IPS-20b (cell line): ENCODE results near the gene ITGA11.
A peak's percentile ranks its signal among the peaks of the same experiment; 100 is the strongest.

ENCODE experiments used
- H3K27ac ChIP-seq: one replicate; pipeline ENCODE4 v1.5.1; 2013; ENCODE audit warnings: low read length
- H3K27me3 ChIP-seq: 2 replicates; pipeline ENCODE4 v1.6.1; 2013; ENCODE audit warnings: mild to moderate bottlenecking, low read length, inconsistent platforms; ENCODE audit not compliant: insufficient read depth
- H3K36me3 ChIP-seq: 2 replicates; pipeline ENCODE4 v1.6.1; 2013; ENCODE audit warnings: low read depth, mild to moderate bottlenecking, inconsistent platforms, low read length, moderate library complexity; ENCODE audit not compliant: insufficient read depth
- H3K4me1 ChIP-seq: 2 replicates; pipeline ENCODE4 v1.6.1; 2013; ENCODE audit warnings: mild to moderate bottlenecking, control low read depth, inconsistent platforms, low read length, moderate library complexity; ENCODE audit not compliant: insufficient read depth
- H3K4me3 ChIP-seq: 2 replicates; pipeline ENCODE4 v1.5.1; 2013; ENCODE audit warnings: mild to moderate bottlenecking, low read length, inconsistent platforms
- H3K9ac ChIP-seq: 2 replicates; pipeline ENCODE4 v1.6.1; 2013; ENCODE audit warnings: low read depth, mild to moderate bottlenecking, inconsistent platforms, low read length, moderate library complexity
- H3K9me3 ChIP-seq: 2 replicates; pipeline ENCODE4 v1.6.1; 2013; ENCODE audit warnings: mild to moderate bottlenecking, low read depth, low read length, inconsistent platforms; ENCODE audit not compliant: insufficient read depth

Gene ITGA11

GRCh38 chr15:68431792-68432401 lies at the start of gene ITGA11:
Gene ITGA11 (minus strand): TSS chr15:68432163. CDS start chr15:68432066, 97 bp downstream.
- Histone ChIP-seq H3K9me3 (no peaks in the 10 kb centered on the region), H3K4me1 (peaks cover 5% of the 10 kb centered on the region; the same call in 1 of the 2 replicates), H3K4me3 (peak within 1 kb of the TSS; percentile 61), H3K27me3 (peaks cover 91% of the 10 kb centered on the region), H3K9ac (no peak within 1 kb of the TSS), H3K27ac (no peak within 1 kb of the TSS), H3K36me3 (no peaks in the 10 kb centered on the region)

- Histone ChIP-seq H3K27me3 (no peaks in the 10 kb centered on the region), H3K9me3 (no peaks in the 10 kb centered on the region; the same call in 1 of the 2 replicates)
Observed at GRCh38 chr15:68481321-68481720, 49.4 kb upstream of the ITGA11 start.

DNA sequence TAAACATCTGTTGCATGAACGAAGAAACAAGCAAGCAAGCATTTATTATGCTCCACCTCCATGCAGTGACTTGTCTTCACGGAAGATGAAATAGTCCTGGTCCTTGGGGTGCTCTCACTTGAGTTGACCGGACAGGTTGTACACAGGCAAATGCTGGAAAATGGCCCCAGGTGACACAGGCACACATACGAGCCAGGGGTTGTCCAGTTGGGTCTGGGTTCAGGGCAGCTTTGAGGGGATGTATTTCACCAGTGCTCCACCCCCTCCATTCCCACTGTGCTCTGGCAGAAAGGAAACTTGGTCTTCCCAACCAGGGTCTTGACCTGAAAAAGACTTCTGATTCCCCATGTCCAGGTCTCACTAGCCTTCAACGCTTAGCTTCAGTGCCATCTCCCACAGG lies 48.3 kb upstream of the ITGA11 start:
- Histone ChIP-seq H3K4me1 (no peaks in the 10 kb centered on the region; the same call in 1 of the 2 replicates), H3K4me3 (no peak overlapping the region), H3K9me3 (no peaks in the 10 kb centered on the region; the same call in 1 of the 2 replicates), H3K36me3 (no peaks in the 10 kb centered on the region), H3K9ac (no peak overlapping the region), H3K27me3 (no peaks in the 10 kb centered on the region), H3K27ac (no peak overlapping the region)

More at GRCh38 chr15:68481321-68481720, 49.4 kb upstream of the ITGA11 start:
- H3K9ac ChIP-seq = no peak overlapping the region
- no peak overlapping the region for H3K4me3 ChIP-seq
- no peaks in the 10 kb centered on the region; the same call in 1 of the 2 replicates for H3K4me1 ChIP-seq
- H3K27ac ChIP-seq = no peak overlapping the region
- no peaks in the 10 kb centered on the region for H3K36me3 ChIP-seq

- Histone ChIP-seq H3K4me3 (no peak overlapping the region), H3K27ac (no peak overlapping the region), H3K27me3 (no peaks in the 10 kb centered on the region), H3K4me1 (no peaks in the 10 kb centered on the region), H3K9me3 (no peaks in the 10 kb centered on the region; the same call in 1 of the 2 replicates), H3K9ac (no peak overlapping the region), H3K36me3 (no peaks in the 10 kb centered on the region)
Observed at GRCh38 chr15:68479870-68480269, 47.9 kb upstream of the ITGA11 start.

- Histone ChIP-seq H3K27me3 (no peaks in the 10 kb centered on the region), H3K9me3 (no peaks in the 10 kb centered on the region; the same call in 1 of the 2 replicates), H3K27ac (no peak overlapping the region), H3K4me1 (no peaks in the 10 kb centered on the region), H3K9ac (no peak overlapping the region), H3K36me3 (no peaks in the 10 kb centered on the region), H3K4me3 (no peak overlapping the region)
Observed at GRCh38 chr15:68479406-68479805, 47.4 kb upstream of the ITGA11 start.

GRCh38 chr15:68478853-68479252 lies 46.9 kb upstream of the ITGA11 start:
- Histone ChIP-seq H3K27me3 (no peaks in the 10 kb centered on the region), H3K9me3 (no peaks in the 10 kb centered on the region; the same call in 1 of the 2 replicates), H3K4me3 (no peak overlapping the region), H3K4me1 (no peaks in the 10 kb centered on the region), H3K9ac (no peak overlapping the region), H3K36me3 (no peaks in the 10 kb centered on the region), H3K27ac (no peak overlapping the region)

DNA sequence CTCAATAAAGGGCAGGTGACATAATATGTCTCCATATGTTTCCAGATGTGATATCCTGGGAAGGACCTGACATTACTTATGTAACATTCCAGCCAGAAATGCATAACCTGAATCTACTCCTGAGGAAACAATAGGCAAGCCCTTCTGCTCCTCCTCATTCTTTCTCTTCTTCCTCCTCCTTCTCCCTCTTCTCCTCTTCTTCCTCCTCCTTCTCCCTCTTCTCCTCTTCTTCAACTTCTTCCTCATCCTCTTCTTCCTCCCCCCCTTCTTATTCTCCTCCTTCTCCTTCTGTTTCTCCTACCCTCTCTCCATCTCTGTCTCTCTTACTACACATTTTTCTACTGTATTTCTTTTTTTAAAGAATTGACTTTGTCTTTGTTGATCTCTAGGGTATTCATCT lies 43.5 kb upstream of the ITGA11 start:
- no peaks in the 10 kb centered on the region for H3K27me3 ChIP-seq
- no peaks in the 10 kb centered on the region for H3K36me3 ChIP-seq
- H3K9ac ChIP-seq = no peak overlapping the region
- no peaks in the 10 kb centered on the region for H3K9me3 ChIP-seq
- H3K4me3 ChIP-seq = no peak overlapping the region
- no peaks in the 10 kb centered on the region for H3K4me1 ChIP-seq
- H3K27ac ChIP-seq = no peak overlapping the region

DNA sequence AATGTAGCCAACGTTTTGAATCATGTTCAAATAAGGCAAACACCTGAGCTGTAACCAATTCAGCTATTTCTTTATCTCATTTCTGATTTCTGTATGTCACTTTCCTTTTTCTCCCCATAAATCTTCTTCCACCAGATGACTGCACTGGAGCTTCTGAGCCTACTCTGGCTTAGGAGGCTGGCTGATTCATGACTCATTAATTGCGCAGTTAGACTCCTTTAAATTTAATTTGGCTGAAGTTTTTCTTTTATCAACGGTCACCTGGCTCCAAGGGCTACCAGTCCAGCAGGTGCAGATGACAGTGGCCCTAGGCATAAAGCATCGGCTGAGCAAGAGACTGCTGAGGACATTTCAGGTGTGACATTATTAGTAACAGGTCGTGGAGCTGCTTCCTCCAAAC lies 39.6 kb upstream of the ITGA11 start:
- Histone ChIP-seq H3K9ac (no peak overlapping the region), H3K27ac (no peak overlapping the region), H3K4me1 (no peaks in the 10 kb centered on the region), H3K4me3 (no peak overlapping the region), H3K27me3 (no peaks in the 10 kb centered on the region), H3K9me3 (no peaks in the 10 kb centered on the region), H3K36me3 (no peaks in the 10 kb centered on the region)

DNA sequence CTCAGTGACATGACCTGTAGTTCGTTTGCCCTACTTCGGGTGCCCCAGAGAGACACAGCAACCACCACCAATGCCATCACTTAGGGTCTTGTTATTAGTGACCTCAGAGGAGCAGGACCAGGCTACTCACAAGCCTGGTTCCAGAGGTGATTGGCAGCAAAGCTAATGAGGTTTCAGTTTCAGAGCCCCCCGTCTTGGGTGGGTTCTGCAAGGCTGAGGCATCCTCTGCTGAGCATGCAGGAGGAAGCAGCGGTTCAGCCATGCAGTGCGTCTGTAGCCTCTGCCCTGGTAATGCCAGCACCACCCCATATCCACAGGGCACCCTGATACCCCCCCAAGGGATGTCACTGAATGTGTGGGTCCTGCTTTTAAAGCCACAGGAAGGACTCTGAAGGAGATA lies 39.0 kb upstream of the ITGA11 start:
- H3K27ac ChIP-seq = no peak overlapping the region

GRCh38 chr15:68470049-68470742 lies 38.2 kb upstream of the ITGA11 start:
- no peaks in the 10 kb centered on the region for H3K9me3 ChIP-seq
- H3K27ac ChIP-seq = no peak overlapping the region
- no peaks in the 10 kb centered on the region for H3K27me3 ChIP-seq
- H3K36me3 ChIP-seq = no peaks in the 10 kb centered on the region
- H3K4me3 ChIP-seq = no peak overlapping the region
- no peak overlapping the region for H3K9ac ChIP-seq
- no peaks in the 10 kb centered on the region for H3K4me1 ChIP-seq

More for the DNA sequence above, 39.0 kb upstream of the ITGA11 start:
- Histone ChIP-seq H3K36me3 (no peaks in the 10 kb centered on the region), H3K9me3 (no peaks in the 10 kb centered on the region), H3K27me3 (no peaks in the 10 kb centered on the region), H3K4me3 (no peak overlapping the region), H3K9ac (no peak overlapping the region), H3K4me1 (no peaks in the 10 kb centered on the region)

- H3K4me3 ChIP-seq = no peak overlapping the region
- H3K36me3 ChIP-seq = no peaks in the 10 kb centered on the region
- no peaks in the 10 kb centered on the region for H3K9me3 ChIP-seq
- H3K9ac ChIP-seq = no peak overlapping the region
- H3K4me1 ChIP-seq = no peaks in the 10 kb centered on the region
- H3K27me3 ChIP-seq = no peaks in the 10 kb centered on the region
- no peak overlapping the region for H3K27ac ChIP-seq
Observed at GRCh38 chr15:68469162-68470048, 37.4 kb upstream of the ITGA11 start.
